Measurements from ENCODE around the gene NSMCE3.

NSMCE3 gene

GRCh38 chr15:29222129-29222853, 47.3 kb downstream of the NSMCE3 start:
- TF ChIP-seq CTCF (IDR thresholded peaks at IDR 0.05), result no peak
- no peak for DNase-seq (ENCODE audit: low spot score)
- no peak overlapping the region for H3K4me3 ChIP-seq
- no peak overlapping the region for H3K27ac ChIP-seq

GRCh38 chr15:29220852-29221251, 48.8 kb downstream of the NSMCE3 start:
- no peak overlapping the region for H3K4me3 ChIP-seq
- TF ChIP-seq CTCF (IDR thresholded peaks at IDR 0.05), result no peak
- no peak for DNase-seq (ENCODE audit: low spot score)
- H3K27ac ChIP-seq, result no peak overlapping the region

- H3K4me3 ChIP-seq, result no peak overlapping the region
- TF ChIP-seq CTCF (IDR thresholded peaks at IDR 0.05), result no peak
- H3K27ac ChIP-seq, result no peak overlapping the region
- no peak for DNase-seq (ENCODE audit: low spot score)
Measured at GRCh38 chr15:29216955-29217354, 52.7 kb downstream of the NSMCE3 start.
